Uterus (tissue), 4 donors: Measurements from ENCODE around the gene TCF12. TPM values are rescaled to one million over a fixed set of nuclear protein-coding genes. Genes with fewer than 3 reads are reported as not detected.

Source experiments
- DNase-seq, 2 donors: peaks; one replicate each; pipeline ENCODE4 v3.0.0-alpha.2; 2019 to 2020
- H3K27ac ChIP-seq, 2 donors: fragments of 200-600 bp; sonication (generic); 1 replicate in 1 of 2; 2 replicates in 1 of 2; pipeline ENCODE4 v1.5.1; 2016 to 2018
- H3K27me3 ChIP-seq, 2 donors: fragments of 200-600 bp; sonication (generic); one replicate each; pipeline ENCODE4 v1.5.1; 2018 to 2019; ENCODE audit warnings: control low read depth in 1 of 2
- H3K36me3 ChIP-seq, 2 donors: fragments of 200-600 bp; sonication (generic); one replicate each; pipeline ENCODE4 v1.5.1; 2019; ENCODE audit warnings: control low read depth in 1 of 2
- H3K4me1 ChIP-seq, 2 donors: fragments of 200-600 bp; sonication (generic); one replicate each; pipeline ENCODE4 v1.5.1; 2018 to 2019; ENCODE audit warnings: control low read depth in 1 of 2
- H3K4me3 ChIP-seq, 2 donors: fragments of 200-600 bp; sonication (generic); 1 replicate in 1 of 2; 2 replicates in 1 of 2; pipeline ENCODE4 v1.5.1; 2018 to 2019; ENCODE audit warnings: mild to moderate bottlenecking in 1 of 2
- H3K9me3 ChIP-seq, 2 donors: fragments of 200-600 bp; sonication (generic); one replicate each; pipeline ENCODE4 v1.5.1; 2019; ENCODE audit warnings: control low read depth in 1 of 2
- POLR2A ChIP-seq, 2 donors: fragments of 450-650 bp; IDR thresholded peaks; one replicate each; pipeline ENCODE4 v1.6.1; 2016; ENCODE audit warnings: antibody characterized with exemption in 2 of 2, mild to moderate bottlenecking in 1 of 2, moderate library complexity in 1 of 2
- intact Hi-C: fragments of 100-400 bp; cut with DNase I; formaldehyde crosslinking; loops from one replicate; pipeline ENCODE4 v1.15.1; 2023; ENCODE audit warnings: low total_unique reads
- total RNA-seq, 4 donors: library from RNA; depleted of rRNA in 3 of 4; stranded (reverse); fragments of >200 nt in 3 of 4; gene quantifications; one replicate each; pipeline versions ENCODE4 v1.1.0 to v1.2.4, GENCODE V29; 2014 to 2023
- TF ChIP-seq, protein P1 (sequence below), 4 experiments: fragments of 200-600 bp in 2 of 4; fragments of 450-650 bp in 2 of 4; sonication (generic) in 2 of 4; IDR thresholded peaks; one replicate each; pipeline ENCODE4 v1.5.1; 2016 to 2019; ENCODE audit warnings: antibody characterized with exemption in 4 of 4, mild to moderate bottlenecking in 2 of 4, moderate library complexity in 1 of 4
- donor health status: DM: yes; HTN: yes; CAD: no.

Gene TCF12
- total RNA-seq, 4 donors from 2014 or later: 109 to 361 (median 196) TPM

DNA sequence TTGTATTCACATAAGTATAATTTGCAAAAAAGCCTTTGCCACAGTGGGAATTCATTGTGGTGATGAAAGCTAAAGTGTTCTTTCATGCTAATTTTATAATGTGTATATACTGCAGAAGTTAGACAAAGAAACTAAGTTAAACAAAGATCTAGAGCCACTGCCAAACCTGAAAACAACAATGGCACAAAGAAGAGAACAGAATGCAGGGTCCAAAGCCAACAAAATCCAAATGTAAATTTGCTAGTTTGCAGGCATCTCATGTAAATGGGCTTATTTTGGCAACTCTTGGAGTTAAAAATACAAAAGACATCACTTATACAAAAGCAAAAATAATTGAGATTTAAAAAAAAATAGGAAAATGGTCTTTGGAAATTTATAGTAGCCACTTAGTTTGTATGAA is 123.0 kb downstream of the TCF12 start:
- Histone ChIP-seq H3K36me3 (no peaks in the 10 kb centered on the region), H3K4me1 (no peaks in the 10 kb centered on the region), H3K27me3 (no peaks in the 10 kb centered on the region), H3K4me3 (no peak overlapping the region), H3K27ac (no peak overlapping the region), H3K9me3 (no peaks in the 10 kb centered on the region)
- intact Hi-C loops: no loop called here
- DNase-seq: no peak
- no peak for TF ChIP-seq POLR2A (IDR thresholded peaks at IDR 0.05)
- TF ChIP-seq, protein P1, sequence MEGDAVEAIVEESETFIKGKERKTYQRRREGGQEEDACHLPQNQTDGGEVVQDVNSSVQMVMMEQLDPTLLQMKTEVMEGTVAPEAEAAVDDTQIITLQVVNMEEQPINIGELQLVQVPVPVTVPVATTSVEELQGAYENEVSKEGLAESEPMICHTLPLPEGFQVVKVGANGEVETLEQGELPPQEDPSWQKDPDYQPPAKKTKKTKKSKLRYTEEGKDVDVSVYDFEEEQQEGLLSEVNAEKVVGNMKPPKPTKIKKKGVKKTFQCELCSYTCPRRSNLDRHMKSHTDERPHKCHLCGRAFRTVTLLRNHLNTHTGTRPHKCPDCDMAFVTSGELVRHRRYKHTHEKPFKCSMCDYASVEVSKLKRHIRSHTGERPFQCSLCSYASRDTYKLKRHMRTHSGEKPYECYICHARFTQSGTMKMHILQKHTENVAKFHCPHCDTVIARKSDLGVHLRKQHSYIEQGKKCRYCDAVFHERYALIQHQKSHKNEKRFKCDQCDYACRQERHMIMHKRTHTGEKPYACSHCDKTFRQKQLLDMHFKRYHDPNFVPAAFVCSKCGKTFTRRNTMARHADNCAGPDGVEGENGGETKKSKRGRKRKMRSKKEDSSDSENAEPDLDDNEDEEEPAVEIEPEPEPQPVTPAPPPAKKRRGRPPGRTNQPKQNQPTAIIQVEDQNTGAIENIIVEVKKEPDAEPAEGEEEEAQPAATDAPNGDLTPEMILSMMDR (IDR thresholded peaks at IDR 0.05): no peak

DNA sequence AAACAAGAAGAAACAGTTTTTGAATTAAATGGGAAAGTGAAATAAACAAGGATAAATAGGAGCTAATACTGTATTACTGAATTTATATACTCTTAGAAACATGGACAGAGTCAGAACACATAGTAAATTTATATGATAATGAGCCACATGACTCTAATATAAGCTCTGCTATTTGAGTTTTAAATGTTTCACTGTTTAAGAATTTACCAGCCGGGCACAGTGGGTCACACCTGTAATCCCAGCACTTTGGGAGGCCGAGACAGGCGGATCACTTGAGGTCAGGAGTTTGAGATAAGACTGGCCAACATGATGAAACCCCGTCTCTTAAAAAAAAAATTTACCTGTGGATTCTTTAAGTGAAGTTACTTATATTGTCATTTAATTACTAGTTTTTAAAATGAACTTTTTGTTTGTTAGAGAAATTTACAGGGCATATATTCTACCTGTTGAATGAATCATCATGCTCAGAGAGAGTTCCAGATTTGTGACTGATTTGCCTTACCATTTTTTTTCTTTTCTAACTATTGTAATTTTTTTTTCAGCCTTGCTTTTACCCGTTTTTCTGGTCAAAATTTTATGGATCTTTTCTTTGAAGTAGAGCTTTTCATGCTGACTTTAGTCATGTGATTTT is 125.7 kb downstream of the TCF12 start:
- DNase-seq: no peak
- H3K27ac ChIP-seq: no peak overlapping the region
- TF ChIP-seq POLR2A (IDR thresholded peaks at IDR 0.05): no peak
- TF ChIP-seq, protein P1 (IDR thresholded peaks at IDR 0.05): no peak
- no peaks in the 10 kb centered on the region for H3K27me3 ChIP-seq
- intact Hi-C loops: no loop called here
- no peak overlapping the region for H3K4me3 ChIP-seq
- H3K4me1 ChIP-seq: no peaks in the 10 kb centered on the region
- no peaks in the 10 kb centered on the region for H3K36me3 ChIP-seq
- no peaks in the 10 kb centered on the region for H3K9me3 ChIP-seq

DNA sequence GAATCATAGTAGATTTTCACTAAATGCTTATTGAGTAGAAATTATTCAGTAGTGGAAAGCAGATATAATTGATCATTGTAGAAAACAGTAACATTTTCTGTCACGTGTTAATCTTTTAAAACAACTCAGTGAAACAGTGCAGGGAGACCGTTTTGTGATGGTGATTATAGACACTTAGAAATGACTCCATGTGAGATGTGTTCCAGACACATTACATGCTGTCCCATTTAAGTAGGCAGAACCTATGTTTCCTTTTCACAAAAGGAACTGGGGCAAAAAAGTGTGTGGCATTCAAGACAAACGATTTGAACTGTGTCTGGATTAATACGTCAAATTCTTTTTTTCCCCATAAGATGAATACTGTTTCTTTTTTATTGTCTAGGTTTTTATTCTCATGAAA is 126.5 kb downstream of the TCF12 start:
- intact Hi-C loops: no loop called here
- no peaks in the 10 kb centered on the region for H3K4me1 ChIP-seq
- no peaks in the 10 kb centered on the region for H3K36me3 ChIP-seq
- no peak overlapping the region for H3K27ac ChIP-seq
- no peaks in the 10 kb centered on the region for H3K9me3 ChIP-seq
- DNase-seq: no peak
- no peaks in the 10 kb centered on the region for H3K27me3 ChIP-seq
- TF ChIP-seq POLR2A (IDR thresholded peaks at IDR 0.05): no peak
- TF ChIP-seq, protein P1 (IDR thresholded peaks at IDR 0.05): no peak
- H3K4me3 ChIP-seq: no peak overlapping the region

DNA sequence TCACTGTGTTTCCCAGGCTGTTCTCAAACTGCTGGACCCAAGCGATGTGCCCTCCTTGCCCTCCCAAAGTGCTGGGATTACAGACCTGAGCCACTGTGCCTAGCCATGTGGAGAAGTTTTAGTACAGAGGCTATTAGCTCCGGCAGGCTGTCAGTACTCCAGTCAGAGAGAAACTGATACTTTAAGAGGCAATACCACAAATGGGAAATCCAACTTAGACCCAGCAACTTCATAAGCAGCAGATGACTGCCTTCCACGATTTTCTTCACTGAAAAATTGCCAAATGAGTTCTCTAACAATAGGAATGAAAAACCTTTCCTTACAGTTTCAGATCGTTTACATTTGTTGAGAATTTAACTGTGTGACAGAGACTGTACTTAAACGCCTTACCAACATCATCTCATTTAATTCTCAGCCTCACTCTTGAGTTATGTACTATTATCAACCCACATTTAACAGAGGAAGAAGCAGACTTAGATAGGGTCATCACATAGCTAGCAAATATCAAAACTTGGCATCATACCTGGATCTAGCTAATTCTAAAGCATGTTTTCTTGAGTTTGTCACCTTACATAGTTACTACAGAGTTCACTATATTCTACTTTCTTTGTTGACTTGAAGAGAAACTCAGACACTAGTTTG is 127.4 kb downstream of the TCF12 start:
- no peaks in the 10 kb centered on the region for H3K27me3 ChIP-seq
- no peak overlapping the region for H3K4me3 ChIP-seq
- intact Hi-C loops: no loop called here
- no peak for DNase-seq
- no peak overlapping the region for H3K27ac ChIP-seq
- no peaks in the 10 kb centered on the region for H3K4me1 ChIP-seq
- TF ChIP-seq POLR2A (IDR thresholded peaks at IDR 0.05): no peak
- TF ChIP-seq, protein P1 (IDR thresholded peaks at IDR 0.05): no peak
- no peaks in the 10 kb centered on the region for H3K9me3 ChIP-seq
- H3K36me3 ChIP-seq: no peaks in the 10 kb centered on the region

DNA sequence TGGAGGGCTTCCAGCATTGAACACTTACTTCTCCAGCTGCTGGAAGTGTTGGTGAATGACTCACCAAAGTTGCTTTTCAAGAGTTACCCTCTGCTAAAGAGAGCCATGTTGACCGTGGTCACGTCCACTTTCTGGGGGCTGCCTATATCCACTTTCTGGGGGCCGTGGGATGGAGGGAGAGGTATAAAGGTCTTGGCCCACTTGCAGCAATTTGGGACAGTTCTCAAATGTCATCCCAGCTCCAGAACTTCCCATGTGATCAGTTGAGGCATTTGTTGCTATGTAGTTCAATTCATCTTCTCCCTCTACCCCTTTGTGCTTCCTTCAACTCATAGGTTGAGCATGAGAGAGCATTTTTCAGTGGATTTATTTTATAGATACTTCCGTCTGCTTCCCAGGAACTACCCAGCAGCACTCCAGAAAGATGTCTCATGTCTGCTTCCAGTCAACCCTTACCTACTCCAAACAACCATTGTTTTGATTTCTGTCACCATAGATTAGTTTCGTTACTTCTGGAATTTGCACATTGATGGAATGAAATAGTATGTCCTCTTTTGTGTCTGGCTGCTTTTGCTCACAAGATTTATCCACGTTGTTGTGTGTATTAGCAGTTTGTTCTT is 130.6 kb downstream of the TCF12 start:
- H3K27me3 ChIP-seq: no peaks in the 10 kb centered on the region
- H3K36me3 ChIP-seq: no peaks in the 10 kb centered on the region
- intact Hi-C loops: no loop called here
- H3K9me3 ChIP-seq: no peaks in the 10 kb centered on the region
- H3K4me1 ChIP-seq: no peaks in the 10 kb centered on the region
- no peak overlapping the region for H3K27ac ChIP-seq
- TF ChIP-seq POLR2A (IDR thresholded peaks at IDR 0.05): no peak
- TF ChIP-seq, protein P1 (IDR thresholded peaks at IDR 0.05): no peak
- no peak overlapping the region for H3K4me3 ChIP-seq
- no peak for DNase-seq
